DMS153 (cell line): Measurements from ENCODE around the gene SLC6A17.

Experiments
- DNase-seq: peaks from one replicate; lab custom pipeline; 2025; lab: John Stamatoyannopoulos, UW

The SLC6A17 gene

GRCh38 chr1:110135666-110136065 is 14.6 kb upstream of the SLC6A17 start:
- peak; percentile 56 for DNase-seq

- peak; percentile 93 for DNase-seq
These were observed 13.4 kb upstream of the SLC6A17 start for GRCh38 chr1:110136911-110137310.

GRCh38 chr1:110138956-110139355 is 11.3 kb upstream of the SLC6A17 start:
- DNase-seq, result no peak

DNA sequence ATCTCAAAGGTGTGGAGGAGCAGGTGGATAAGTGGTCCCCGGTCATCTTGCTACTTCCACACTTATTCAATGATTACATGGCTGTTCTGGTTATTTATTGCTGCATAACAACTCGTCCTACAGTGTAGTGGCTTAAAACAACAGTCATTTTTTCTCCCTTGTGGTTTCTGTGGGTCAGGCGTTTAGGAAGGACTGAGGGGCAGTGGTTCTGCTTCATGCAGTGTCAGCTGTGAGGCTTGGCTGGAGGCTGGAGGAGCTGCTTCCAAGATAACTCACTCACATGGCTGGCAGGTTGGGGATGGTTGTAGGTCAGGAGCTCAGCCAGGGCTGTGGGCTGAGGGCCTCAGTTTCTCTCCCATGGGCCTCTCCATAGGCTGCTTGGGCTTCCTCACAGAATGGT is 5.9 kb upstream of the SLC6A17 start:
- no peak for DNase-seq

- DNase-seq, result peak; percentile 60
These were observed 1.3 kb upstream of the SLC6A17 start for GRCh38 chr1:110148961-110149360.

- DNase-seq, result no peak
These were observed 928 bp downstream of the SLC6A17 start for GRCh38 chr1:110151175-110151669.

DNA sequence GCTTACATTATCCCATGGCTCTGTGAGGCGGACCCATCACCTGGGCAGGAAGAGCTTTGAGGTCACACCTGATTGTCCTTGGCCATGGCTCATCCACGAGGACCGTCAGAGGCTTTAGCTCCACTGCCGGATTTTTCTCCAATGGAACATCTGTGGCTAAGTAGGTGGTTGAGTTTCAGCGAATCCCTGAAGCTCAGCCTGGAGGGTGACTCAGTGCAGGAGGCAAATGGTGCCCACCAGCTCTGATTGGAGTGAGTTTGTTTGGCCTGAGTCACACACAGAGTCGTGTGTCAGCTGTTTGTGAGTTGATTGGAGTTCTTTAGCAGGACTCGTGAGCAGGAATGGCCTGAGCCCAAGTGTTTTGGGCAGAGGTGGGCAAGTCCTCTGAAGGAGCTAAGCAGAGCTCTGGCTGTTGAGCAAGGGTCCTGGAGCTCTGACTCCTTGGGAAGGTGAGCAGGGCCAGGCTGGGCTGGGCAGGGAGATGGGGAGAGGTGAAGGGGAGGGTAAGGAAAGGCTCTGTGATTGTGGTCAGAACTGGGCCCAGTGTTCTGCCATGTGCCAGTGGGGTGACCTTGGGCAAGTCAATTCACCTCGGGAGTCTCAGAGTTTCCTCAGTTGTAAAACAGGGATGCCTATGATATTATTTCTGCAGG is 2.0 kb downstream of the SLC6A17 start:
- DNase-seq, result no peak

DNA sequence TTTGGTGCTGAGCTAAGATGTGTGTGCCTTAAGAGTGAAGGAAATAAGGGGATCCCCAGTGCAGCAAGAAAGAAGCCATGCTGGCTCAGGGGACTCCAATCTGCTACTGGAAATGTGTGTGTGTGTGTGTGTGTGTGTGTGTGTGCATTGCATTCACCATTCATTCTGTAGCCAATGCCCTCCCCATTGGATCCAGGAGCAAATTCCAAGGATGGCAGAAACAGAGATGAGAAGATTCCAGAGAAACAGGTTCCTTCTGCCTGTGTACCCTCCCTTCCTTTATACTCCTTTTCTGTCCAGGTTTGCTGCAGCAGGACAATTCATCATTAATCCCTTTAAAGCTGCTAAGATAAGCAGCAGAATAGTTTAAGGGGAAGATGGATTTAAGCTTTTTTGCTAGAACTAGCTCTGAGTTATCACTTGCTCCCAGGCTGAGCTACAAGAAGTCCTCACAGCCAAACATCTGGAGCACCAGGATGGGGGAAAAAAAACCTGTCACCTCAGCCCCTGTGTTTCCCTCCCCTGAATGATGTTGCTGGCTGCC is 3.2 kb downstream of the SLC6A17 start:
- DNase-seq, result no peak

GRCh38 chr1:110155878-110156522 is 5.7 kb downstream of the SLC6A17 start:
- no peak for DNase-seq

DNA sequence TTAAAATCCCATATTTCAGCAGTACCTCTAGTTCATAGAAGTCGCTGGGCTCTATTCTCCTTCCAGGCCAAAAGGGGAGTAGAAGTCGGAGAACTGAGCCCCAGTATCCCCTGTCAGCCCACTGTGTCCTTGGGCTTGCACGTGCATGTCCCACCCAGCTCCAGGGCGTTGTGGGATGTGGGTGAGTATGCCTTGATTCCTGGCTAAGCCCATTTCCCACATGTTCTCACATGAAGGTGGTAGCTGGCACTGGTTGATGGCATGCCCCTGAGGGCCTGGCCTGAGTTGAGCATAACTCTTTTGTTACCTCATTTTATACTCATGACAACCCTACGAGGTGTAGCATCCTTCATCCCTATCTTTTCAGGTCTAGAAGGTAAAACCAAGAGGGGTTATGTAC is 8.0 kb downstream of the SLC6A17 start:
- no peak for DNase-seq

DNA sequence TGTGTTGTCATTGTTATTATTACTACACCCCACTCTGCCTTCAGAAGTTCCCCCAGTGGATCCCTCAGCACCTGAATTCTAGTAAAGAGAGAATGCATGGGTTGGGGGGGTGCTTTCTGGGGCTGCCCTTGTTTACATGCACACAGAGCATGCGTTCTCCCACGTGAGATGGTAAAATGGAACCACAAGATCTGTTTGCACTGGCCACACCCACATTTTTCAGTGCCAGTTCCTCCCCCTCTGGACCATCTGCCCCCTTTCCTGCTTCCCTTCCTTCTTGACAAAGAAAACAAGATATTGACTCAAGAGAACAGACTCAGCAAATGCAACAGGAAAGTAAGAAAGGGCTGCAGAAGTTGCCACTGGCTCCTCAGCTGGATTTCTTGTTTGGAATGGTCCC is 8.9 kb downstream of the SLC6A17 start:
- DNase-seq, result no peak

GRCh38 chr1:110160538-110161100 is 10.3 kb downstream of the SLC6A17 start:
- DNase-seq, result no peak

- DNase-seq, result no peak
These were observed 10.9 kb downstream of the SLC6A17 start for GRCh38 chr1:110161165-110161564.

- DNase-seq, result no peak
These were observed 11.6 kb downstream of the SLC6A17 start for GRCh38 chr1:110161849-110162248.

- DNase-seq, result peak; percentile 47
These were observed 13.3 kb downstream of the SLC6A17 start for GRCh38 chr1:110163591-110163990.

DNA sequence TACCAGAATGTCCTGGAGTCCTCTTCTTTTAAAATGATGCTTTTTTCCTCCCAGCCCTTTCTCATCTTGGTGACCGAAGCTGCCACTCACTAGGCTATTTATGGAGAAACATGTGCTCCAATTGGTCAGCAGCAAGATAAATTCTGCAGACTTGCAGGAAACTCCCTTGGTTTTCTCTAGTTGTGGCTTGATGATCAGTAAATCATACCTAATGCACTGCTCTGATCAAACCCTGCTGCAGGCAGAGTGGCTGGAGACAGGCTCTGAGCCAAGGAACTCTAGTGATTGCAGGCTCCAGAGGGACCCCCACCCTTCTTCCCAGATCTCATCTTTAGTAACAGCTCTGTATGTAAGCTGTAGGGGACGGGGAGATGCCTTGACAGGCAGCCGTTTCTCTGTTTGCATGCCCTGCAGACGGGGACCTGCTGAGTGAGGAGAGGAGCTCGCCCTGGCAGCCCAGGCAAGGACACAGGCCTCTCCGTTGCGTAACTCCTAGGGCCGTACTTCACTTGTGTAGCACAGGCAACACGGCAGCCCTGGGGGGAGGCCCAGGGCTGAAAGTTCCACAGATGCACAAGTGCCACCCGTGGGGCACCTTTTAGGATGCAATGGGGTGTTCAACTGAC is 14.5 kb downstream of the SLC6A17 start:
- DNase-seq, result no peak

- no peak for DNase-seq
These were observed 15.5 kb downstream of the SLC6A17 start for GRCh38 chr1:110165761-110166231.

- DNase-seq, result no peak
These were observed 16.6 kb downstream of the SLC6A17 start for GRCh38 chr1:110166861-110167260.

- DNase-seq, result no peak
These were observed 20.8 kb downstream of the SLC6A17 start for GRCh38 chr1:110170766-110171733.

- no peak for DNase-seq
These were observed 21.7 kb downstream of the SLC6A17 start for GRCh38 chr1:110172001-110172400.

DNA sequence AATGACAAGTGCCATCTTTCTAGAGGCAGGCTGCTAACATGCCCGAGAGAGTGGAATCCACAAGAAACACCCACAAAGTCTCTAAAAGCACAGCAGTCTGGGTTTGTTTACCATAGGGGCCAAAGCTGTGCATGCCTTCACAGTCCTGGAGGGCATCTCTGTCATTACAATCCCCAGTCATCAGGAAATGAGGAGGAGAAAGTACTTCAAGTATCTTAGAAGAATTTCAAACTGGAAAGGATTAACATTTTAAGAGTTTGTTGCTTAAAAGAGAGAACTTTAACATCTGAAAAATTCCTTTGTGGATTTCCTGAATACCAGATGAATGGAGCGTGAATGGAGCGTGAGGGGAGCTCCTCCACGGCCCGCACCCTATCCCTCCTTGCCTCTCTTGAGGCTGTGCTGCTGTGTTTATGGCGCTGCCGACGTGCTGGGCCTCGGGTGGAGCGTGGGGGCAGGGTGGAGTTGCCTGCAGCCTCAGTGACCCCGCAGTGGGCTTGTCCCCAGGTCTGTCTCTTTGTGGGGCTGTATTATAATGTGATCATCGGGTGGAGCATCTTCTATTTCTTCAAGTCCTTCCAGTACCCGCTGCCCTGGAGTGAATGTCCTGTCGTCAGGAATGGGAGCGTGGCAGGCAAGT is 23.3 kb downstream of the SLC6A17 start:
- DNase-seq, result no peak
